ENCODE data around the gene SLC25A13. TPM values are rescaled to one million over a fixed set of nuclear protein-coding genes. Genes with fewer than 3 reads are reported as not detected.

The SLC25A13 gene
- total and polyA plus RNA-seq, 8 donors: 20.2 to 41.2 (median 25.1) TPM

- no peak for TF ChIP-seq CTCF (IDR thresholded peaks at IDR 0.05)
- ATAC-seq (no peak), DNase-seq (no peak)
These were observed 82.7 kb downstream of the SLC25A13 start for GRCh38 chr7:96238976-96239766.

DNA sequence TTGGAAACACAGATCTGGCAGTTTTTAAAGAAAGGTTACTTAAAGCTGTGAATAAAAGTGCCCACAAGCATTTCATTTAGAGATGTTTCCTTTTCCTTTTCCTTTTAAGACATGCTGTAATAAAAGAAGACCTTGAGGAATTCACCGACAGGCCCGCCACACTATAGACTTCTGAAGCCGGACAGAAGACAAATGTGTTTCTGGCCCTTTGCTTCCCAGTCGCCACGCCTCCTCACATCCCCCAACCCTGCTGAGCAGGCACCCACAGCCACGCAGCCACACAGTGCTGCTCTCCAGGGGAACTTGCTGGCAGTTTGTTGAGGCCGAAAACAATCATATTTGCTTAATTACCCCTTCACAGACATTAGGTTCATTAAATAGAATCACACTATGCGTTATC lies 83.4 kb downstream of the SLC25A13 start:
- Histone ChIP-seq H3K4me3 (no peak overlapping the region), H3K4me1 (peaks cover 0 to 7% of the 10 kb centered on the region in 2 donors), H3K27ac (no peak overlapping the region), H3K36me3 (peaks cover 0 to 9% of the 10 kb centered on the region in 2 donors), H3K27me3 (no peaks in the 10 kb centered on the region), H3K9me3 (no peaks in the 10 kb centered on the region)
- TF ChIP-seq CTCF (IDR thresholded peaks at IDR 0.05): no peak
- intact Hi-C loops (cut with DNase I): no loop called here
- no peak for DNase-seq
- ATAC-seq: no peak

More at GRCh38 chr7:96238976-96239766, 82.7 kb downstream of the SLC25A13 start:
- no peaks in the 10 kb centered on the region for H3K9me3 ChIP-seq
- intact Hi-C loops (cut with DNase I): no loop called here
- peaks cover 0 to 2% of the 10 kb centered on the region in 2 donors for H3K36me3 ChIP-seq
- no peak overlapping the region for H3K27ac ChIP-seq
- peaks cover 0 to 7% of the 10 kb centered on the region in 2 donors for H3K4me1 ChIP-seq
- H3K27me3 ChIP-seq: no peaks in the 10 kb centered on the region
- H3K4me3 ChIP-seq: no peak overlapping the region

DNA sequence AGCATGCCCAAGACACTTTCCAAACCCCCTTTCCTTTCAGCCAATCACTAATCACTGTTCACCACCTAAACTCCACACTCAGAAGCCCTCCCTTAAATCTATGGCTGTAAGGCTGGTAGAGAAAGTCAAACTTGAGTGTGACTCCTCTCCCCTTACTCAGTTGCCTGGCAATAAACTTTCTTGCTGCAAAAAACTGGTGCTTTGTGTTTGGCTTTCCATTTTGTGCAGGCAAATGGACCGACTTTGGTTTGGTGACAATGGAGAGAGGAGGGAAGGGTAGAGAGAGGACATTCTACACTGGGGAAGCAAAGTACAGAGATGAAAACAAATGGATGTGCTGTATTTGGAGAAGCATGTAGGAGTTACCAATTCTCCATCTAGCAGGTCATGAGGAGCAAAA lies 84.9 kb downstream of the SLC25A13 start:
- Histone ChIP-seq H3K4me1 (peaks cover 0 to 7% of the 10 kb centered on the region in 2 donors), H3K4me3 (no peak overlapping the region), H3K36me3 (peaks cover 0 to 9% of the 10 kb centered on the region in 2 donors), H3K27ac (no peak overlapping the region), H3K9me3 (no peaks in the 10 kb centered on the region), H3K27me3 (no peaks in the 10 kb centered on the region)
- TF ChIP-seq CTCF (IDR thresholded peaks at IDR 0.05): no peak
- intact Hi-C loops (cut with DNase I): no loop called here
- DNase-seq: no peak
- no peak for ATAC-seq

GRCh38 chr7:96236198-96237039 lies 85.5 kb downstream of the SLC25A13 start:
- Histone ChIP-seq H3K36me3 (peaks cover 0 to 9% of the 10 kb centered on the region in 2 donors), H3K9me3 (no peaks in the 10 kb centered on the region), H3K27me3 (no peaks in the 10 kb centered on the region), H3K4me1 (peaks cover 0 to 7% of the 10 kb centered on the region in 2 donors), H3K27ac (peak overlapping the region in 1 of 2 donors; percentile 11), H3K4me3 (no peak overlapping the region)
- intact Hi-C loops (cut with DNase I): no loop called here
- no peak for TF ChIP-seq CTCF (IDR thresholded peaks at IDR 0.05)
- peak; percentile 34 for ATAC-seq
- peak in 2 of 4 donors; percentile 7 to 26 for DNase-seq

DNA sequence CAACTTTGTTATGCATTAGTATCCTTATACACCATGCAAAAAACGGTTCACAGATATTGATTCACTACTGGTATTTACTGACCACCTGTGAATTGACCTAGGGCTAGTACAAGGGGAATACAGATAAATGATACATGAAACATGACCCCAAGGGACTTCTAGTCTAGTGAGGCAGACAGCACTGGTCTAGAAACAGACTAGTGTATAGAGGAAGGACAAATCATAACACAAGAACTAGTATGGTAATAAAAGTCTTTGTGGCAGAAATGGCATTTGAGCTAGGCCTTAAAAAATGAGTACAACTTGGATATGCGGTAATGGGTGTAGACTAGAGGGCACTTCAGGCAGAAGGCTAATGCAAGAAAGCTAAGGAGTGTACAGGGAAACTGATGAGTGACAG lies 86.6 kb downstream of the SLC25A13 start:
- no peak for DNase-seq
- peaks cover 0 to 7% of the 10 kb centered on the region in 2 donors for H3K4me1 ChIP-seq
- intact Hi-C loops (cut with DNase I): no loop called here
- H3K27me3 ChIP-seq: no peaks in the 10 kb centered on the region
- H3K27ac ChIP-seq: no peak overlapping the region
- TF ChIP-seq CTCF (IDR thresholded peaks at IDR 0.05): no peak
- no peak for ATAC-seq
- peaks cover 0 to 9% of the 10 kb centered on the region in 2 donors for H3K36me3 ChIP-seq
- no peaks in the 10 kb centered on the region for H3K9me3 ChIP-seq
- H3K4me3 ChIP-seq: no peak overlapping the region

Data from left lung (tissue), 10 donors.